ENCODE measurements around the gene BCL2.
A peak's percentile ranks its signal among the peaks of the same experiment; 100 is the strongest.

BCL2 gene

DNA sequence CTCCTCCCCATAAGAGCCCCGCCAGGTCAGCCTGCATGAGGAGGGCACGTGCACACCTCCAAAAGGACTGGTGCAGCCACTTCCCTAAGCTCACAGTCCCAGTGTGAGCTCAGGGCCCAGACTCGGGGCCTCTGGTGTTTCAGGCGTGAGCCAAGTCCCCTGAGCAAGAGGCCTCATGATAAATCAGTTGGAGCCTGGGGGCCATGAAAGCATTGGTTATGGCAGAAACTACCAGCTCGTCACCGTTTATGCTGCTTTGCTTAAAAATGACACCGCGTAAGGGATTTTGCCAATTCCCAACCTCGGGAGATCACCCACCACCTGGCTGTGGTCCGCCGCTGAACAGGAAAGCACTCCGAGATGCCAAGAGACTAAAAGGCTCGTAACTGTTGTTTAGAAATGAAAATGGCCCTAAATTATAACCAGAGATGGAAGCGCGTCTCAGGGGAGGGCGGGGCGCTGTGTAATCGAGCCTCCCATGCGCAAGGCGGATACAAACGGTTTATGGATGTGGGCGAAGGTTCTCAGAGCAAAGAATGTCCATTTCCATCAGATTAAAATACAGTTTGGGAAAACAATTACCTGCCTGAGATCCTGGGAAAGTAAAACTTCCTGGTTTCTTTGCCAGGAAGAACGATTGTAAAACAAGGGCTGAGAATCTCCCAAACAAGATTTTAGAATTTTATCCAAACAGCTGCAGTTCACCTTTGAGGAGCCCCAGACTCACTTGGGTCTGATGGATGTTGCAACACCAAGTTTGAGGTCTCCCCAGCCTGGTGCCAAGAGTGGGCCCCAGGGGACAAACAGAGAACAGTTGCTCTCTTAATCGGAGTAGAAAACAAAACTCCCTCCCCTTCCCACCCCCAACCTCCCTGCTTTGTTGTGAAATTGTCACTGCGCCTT, 141.4 kb downstream of the BCL2 start:
- peak; percentile 78 for DNase-seq

DNA sequence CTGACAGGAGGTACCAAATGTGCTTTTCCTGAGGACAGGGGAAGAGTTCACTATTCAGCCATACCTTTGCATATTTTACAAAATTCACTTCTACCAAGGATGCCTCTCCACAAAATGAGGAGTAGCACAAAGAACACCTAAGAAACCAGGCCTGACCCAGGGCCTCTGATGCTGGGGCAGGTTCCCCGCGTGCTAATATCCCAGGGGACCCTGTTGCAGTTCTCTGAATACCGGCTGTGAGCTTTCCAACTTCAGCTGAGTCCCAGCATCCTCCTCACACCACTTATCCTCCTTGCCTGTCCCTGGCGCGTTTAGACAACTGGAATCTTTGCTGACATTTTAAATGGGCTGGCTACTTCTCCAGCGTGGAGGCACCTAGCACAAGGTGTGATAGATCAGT, 142.3 kb downstream of the BCL2 start:
- no peak for DNase-seq

DNA sequence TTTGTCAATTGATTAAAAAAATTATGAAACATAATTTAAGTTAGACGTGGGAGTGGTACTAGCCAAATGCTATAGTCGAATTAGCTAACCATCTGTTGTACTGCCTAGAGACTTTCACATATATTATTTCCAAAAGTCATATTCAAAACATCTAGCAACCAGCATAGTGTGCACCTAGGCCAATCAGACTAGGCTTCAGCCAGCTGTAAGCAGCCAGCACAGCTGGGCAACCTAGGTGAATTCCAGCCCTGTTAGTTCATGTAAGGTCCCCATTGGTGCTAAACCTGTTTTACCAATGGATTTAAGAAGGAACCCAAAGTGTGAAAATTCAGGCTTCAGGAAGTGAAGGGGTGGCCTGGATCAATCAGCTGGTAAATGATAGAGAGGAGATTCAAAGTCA, 144.3 kb downstream of the BCL2 start:
- DNase-seq: no peak

DNA sequence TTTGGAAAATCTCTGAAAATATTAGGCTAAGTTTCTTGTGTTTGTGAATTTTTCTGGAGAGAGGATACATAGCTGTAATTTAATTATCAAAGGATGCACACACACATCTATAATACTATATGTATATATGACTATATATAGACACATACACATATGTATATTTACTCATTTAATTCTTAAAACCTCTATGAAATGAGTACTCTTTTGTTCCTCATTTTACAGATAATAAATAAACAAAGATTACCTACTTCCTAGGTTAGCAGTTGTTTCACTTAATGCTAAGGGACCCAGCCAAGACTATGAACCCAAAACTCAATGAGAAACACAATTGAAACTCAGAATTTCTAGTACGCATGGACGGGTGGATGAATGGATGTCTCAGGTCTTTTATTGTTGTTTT, 145.6 kb downstream of the BCL2 start:
- DNase-seq: no peak

DNA sequence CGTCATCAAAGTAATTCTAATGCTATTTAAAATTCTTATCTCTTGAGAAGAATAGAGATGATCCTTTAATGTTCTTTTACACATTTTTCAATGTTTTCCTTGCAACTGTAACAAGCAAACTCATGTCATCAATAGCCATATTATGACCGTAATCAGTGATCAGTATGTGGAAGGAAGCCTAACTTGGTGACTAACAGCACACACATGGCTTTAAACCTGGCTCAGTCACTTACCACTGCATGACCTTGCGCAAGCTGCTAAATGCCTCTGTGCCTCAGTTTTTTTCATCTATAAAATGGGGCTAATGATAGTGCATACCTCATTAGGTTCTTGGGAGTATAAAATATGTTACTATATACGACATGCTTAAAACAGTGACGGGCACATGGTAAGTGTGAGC, 149.7 kb downstream of the BCL2 start:
- no peak for DNase-seq

DNA sequence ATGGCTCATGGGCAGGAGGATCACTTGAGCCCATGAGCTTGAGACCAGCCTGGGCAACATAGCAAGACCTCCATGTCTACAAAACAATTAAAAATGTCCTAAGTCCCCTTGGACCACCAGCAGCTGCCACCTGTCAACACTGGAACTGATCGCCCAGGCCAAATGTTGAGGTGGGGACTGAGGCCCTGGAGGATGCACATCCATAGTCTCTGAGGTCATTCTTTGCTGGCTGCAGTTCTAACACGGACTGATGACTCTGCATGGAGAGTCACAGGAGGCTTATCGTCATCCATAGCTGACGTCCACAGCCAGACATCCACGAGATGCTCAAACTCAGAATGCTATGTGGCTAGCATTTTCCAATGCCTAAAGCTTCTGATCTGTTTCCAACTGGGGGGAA, 151.3 kb downstream of the BCL2 start:
- DNase-seq: no peak

DNA sequence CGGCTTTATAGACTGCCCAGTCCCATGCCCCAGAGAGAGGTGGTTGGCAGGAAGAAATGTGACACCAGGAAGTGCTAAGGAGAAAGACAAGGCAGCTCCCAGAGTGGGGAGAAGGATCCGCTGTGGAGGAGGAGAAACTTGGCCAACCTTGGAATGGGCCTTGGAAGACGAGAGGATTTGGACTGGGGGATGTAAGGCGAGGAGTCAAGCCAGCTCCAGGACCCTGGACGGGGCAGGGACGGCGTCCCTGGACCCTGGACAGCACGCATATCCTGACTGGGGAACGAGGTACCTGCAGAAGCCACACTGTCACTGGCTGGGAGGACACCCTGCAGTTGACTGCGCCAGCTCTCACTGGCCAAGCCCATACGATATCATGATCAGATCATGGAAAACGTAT, 153.4 kb downstream of the BCL2 start:
- no peak for DNase-seq

DNA sequence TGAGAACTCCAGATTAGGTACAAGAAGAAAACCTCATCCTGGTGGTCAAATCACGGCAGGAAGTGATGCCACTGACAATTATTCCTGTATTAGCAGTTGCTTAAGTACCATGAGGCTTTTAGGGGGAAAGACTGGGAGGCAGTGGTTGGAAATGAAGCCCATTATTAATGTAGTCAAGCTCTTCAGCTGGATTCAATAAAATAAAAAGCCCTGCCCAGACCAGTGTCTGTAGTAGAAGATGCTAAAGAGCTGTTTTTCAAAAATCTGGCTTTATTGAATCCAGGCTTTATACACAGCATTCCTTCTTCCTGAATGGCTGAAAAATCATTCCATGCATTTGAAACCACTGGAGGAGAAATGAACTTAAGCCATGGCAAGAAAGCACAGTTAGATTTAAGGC, 155.2 kb downstream of the BCL2 start:
- DNase-seq: no peak

DNA sequence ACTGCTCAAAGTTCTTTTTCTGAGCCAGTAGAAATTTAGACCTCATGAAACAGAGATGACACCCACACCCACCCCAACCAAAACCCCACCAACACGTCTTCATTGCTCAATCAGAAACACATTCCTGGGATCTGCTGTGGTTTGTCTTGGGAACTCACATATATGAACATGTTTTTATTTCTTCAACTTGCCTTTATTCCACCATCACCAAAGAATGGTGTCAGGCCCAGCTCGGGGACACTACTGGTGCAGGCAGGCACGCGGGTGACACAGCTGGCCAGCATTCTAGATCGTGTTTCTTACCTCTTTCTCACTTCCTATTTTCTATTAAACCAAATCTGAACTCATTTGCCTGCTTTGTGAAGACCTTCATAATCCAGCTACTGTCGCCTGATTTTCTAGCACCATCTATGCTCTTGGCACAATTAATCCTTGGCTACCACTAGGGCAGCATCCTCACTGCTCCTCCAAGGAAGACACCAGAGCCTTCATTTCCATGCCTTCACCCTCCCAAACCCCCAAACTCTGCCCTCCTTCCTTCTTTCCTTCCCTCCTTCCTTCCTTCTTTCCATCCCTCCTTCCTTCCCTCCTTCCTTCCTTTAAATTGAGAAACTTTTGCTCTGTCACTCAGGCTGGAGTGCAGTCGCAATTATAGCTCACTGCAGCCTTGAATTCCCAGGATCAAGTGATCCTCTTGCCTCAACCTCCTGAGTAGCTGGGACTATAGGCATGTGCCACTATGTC, 157.1 kb downstream of the BCL2 start:
- DNase-seq: no peak

DNA sequence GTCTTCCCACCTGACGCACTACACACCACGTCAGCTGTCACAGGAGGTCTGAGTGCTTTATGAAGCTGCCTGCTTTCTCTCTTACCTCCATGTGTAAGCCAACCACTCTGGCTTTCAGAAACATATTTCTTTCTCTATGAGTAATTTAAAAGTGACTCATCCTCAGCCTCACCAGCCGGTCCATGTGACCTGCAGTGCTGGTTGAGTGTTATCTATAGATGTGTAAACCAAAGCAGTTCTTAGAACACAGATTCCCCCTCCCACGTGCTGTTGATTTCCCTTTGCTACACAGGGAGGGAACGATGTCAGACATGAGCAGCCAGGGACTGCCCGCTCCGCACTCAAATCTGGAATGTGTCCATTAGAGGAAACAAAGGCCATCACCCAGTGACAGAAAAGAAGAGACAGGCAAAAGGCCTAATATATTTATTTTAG, 157.8 kb downstream of the BCL2 start:
- no peak for DNase-seq

DNA sequence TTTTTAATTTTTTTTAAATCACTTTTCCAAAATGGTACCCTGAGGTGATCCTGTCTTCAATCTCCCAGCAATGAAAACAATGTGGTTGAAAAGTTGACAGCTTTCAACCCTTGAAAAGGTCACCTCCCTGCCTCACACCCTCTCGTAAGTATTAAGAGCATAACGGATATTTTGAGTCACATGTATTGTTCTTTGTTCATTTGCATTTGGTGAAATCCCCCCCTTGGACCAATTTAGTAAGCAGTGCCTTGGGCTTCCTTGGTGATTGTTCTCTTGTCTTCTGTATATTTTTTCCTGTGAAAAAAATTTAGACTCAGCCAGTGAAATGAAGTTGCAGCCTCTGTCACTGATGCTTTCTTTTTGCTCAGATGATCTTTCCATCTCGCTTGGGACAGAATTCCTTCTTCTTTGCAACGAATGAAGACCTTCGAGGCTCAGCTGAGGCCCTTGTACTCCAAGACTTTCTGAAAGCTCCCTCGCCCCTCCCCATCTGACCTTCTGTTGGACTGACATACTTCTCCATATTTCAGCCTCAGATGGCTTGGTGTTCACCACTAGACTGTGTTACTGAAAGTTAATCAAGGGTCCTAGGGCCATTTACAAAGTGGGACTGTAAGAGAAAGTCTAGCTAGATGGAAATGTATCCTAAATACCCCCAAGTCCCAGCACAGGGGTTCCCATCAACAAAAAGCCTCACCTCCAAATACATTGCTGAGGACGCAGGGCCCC, 158.4 kb downstream of the BCL2 start:
- DNase-seq: no peak

DNA sequence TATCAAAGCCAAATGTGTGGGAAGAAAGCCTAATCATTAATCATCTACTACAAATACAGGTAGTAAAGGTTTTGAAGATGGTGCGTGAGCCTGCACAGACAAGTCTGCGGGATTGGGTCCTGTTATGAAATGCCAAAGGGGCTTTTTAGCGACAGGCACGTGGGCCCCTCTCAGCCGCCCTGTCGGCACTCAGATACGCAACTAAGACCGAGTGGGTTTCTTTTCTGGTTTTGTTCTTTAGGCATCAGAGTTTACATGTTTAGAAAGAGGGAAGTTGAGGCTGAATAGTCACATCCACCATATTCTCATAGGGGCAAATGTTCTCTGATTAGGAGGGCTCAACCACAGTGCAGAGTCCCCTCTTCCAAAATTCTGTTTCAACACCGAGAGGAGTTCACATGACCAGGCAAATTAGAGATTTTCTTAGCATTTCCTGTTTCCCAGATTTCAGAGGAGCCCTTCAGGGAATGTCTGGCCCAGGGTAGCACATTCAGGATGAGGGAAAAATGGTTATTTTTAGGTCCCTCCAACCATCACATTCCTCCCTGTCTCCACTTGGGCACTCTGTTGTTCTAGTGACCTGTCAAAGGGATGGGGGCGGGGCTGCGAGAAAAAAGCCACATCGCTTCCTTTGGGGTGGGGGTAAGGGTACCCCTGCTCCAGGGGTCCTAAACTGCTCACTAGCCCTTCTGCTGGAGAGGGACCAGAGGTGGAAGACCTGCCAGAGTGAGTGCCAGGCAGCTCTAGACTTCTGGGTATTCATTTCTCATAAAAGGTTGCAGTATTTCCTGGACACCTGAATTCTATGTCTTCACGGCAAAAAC, 159.2 kb downstream of the BCL2 start:
- DNase-seq: no peak

DNA sequence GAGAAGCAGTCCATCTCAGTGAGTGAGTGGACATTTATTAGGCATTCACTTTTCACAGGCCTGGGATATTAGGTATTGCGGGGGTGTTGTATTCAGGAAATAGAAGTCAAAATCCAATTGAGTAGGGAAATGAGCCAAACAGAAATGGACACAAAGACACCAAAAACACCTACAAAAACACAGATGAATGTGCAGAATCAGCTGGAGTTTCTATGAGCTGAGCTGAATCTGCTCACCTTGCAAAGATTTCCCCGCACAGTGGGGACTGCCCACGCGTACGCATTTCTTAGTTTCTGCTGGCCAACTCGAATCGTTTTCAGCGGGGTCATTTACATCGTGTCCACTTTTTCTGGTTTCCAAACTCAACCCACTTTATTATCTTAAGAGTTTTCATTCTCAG, 160.0 kb downstream of the BCL2 start:
- DNase-seq: no peak

DNA sequence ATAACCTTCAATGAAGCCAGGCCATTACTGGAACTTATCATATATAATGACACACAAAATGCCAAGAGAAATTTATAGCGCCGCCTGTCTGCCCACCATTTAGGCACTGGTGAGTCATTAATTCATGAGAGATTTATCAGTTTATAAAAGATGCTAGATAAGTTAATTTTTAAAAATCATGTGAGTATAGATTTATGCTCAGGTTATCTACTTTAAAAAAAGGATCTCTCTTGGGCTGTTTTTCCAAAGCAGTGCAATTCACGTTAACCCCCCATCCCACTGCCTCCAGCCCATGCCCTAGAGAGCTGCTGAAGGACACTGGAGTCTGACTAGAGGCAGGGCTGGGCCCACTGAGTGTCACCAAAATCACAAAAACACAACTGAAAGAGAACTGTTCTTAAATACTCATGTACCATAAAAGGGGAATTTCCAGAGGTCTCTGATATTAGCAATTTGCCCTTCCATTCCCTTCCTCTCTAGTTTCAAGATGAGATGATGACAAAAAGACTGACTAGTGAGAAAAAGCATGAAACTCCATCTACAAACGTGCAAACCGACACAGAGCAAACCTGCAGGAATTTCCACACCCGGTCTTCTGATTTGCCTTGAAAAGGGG, 160.8 kb downstream of the BCL2 start:
- DNase-seq: no peak

DNA sequence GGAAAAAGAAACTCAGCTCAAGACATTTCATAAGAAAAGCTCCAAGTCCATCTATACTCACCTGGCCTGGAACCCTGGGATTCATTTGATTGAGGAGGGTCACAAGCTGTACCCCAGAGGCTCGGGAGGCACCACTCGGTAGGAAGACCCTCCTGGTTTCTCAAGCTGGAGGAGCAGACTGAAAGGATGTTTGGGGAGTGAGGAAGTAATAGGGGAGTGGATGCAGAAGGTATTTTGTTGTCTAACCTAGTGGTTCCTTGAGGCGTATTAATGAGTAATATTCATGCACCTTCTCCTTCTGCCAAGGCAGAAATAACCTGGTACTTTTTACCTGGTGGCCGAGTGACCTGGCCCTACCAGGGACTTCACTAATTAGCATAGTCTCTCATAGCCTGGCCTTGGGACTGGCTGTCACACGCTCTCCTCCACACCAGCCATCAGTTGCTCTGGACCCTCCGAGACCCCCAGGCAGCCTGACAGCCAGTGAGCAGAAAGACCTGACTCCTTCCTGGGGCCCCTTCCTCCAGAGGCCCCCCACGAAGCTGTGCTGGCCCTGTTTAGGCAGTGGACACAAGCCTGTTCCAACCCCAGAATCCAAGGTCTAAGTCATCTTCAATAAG, 161.4 kb downstream of the BCL2 start:
- no peak for DNase-seq

DNA sequence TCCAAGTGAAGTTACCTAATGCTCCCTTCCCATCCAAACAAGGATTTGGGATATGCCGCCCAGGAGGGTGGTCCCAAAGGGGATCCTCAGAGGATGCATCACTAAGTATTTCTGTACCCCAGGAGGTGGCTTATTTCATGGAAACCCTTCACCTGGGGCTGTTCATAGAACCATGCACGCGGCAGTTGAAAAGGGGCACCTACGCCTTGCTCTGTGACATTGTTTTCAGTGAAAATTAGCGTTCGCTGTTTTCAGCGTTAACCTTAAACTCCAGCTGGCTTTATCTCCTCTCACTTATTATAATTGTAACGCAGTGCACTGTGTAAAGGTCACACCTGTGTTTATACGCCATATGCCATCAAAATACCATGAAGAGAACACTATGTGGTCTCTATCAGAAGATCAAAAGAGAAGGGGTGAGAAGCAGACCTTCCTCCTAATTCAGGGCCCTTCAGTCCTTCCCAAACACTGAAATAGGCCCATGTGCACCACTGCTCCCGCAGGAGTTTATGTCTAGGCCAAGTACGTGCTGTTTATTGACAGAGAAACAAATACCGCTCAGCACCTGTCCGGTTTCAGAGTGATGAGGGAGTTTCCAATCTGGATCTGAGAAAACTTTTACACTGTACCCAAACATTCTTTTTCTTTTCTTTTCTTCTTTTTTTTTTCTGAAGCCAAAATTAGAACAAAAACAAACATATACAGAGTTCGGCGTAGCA, 162.1 kb downstream of the BCL2 start:
- DNase-seq: peak; percentile 29

DNA sequence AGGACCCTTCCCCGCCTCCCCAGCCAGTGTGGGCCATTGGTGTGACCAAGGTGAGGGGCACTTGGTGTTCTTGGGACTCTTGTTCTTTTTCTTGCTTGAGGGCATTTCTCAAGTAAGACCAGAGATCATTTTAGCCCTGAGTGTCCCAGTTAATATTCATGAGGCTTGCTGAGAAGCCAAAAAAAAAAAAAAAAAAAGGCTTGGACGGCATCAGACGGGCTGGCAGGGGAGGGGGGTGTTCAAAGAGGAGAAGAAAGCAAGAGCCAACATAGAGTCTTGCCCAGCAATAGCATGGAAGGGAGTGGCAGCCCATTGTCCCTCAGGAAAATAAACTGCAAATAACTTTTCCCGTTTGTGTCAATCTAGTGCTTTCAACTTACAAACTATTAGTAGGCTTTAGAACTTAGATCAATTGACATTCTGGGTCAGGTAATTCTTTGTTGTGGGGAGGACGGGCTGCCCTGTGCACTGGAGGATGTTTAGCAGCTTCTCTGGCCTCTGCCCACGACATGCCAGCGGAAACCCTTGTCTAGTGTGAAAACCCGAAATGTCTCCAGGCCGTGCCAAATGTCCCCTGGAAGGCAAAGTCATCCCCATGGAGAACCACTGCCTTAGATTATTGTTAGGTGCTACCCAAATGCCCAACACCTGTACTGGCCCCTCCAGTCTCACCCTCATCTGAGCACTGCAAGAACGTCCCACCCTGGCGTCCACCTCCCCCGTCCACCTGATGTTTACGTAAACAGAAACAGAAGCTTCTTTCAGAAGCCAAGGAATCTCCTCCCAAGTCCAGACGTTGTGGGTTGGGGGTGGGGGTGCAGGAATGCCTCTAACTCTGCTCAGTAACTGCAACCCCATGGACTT, 163.4 kb downstream of the BCL2 start:
- no peak for DNase-seq

DNA sequence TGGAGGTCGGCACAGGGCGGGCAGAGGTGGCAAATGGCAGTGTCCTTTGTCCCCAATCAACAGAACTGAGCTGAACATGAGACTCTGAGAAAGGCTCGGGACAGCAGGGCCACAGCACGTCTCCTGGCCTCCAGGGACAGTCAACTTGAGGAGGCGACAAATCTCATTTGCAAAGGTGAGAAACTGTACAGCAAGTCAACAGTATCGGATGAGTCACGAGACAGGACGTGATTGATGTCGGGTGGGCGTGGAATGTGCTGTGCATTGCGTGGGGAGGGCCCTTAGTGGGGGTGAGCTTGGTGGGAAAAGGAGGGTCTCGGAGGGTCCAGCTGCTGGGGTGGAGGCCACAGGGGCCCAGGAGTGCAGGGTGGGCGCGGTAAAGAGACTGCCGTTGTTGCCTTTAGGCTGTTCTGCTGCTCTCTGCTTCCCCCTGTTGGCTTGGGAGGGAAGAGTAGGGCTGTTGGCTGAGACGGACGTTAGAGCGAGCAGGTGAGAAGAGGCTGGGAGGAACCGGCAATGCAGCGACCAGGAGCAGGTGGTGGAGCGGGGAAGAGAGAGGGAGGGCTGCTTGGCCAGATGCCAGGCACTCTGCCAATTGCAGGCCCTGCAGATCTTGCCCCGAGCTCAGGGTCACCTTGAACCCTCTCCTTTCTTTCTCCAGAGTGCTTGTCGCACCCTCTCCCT, 164.3 kb downstream of the BCL2 start:
- DNase-seq: peak; percentile 97

Data from NCI-H1092 treated with DMSO at 0.1 percent for 48 hours (cell line).